SU-DHL-6 (cell line): ENCODE data around the gene CDK19.

Experiments used
- EZH2phosphoT487 ChIP-seq: fragments of 200-600 bp; sonication (generic), shearing (Covaris generic); conservative IDR thresholded peaks from 2 replicates; pipeline ENCODE4 v1.6.1; 2018; ENCODE audit warnings: mild to moderate bottlenecking, antibody characterized with exemption, low read length, moderate library complexity, mixed read lengths
- TF ChIP-seq, protein P1 (sequence below): fragments of 200-600 bp; sonication (generic); IDR thresholded peaks from one replicate; pipeline ENCODE4 v1.5.1; 2017; ENCODE audit warnings: antibody characterized with exemption, mild to moderate bottlenecking, low read length, moderate library complexity; ENCODE audit not compliant: insufficient read depth, poor library complexity, severe bottlenecking

DNA sequence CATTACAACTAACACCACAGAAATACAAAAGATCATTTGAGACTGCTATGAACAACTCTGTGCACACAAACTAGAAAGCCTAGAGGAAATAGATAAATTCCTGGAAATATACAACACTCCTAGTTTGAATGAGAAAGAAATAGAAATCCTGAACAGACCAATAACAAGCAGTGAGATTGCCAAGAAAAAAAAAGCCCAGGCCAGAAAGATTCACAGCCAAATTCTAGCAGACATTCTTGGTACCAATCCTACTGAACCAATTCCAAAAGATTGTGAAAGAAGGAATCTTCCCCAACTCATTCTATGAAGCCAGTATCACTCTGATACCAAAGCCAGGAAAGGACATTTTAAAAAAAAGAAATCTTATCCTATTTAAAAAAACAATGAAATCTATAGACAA, 7.0 kb upstream of the CDK19 start:
- TF ChIP-seq, protein P1, sequence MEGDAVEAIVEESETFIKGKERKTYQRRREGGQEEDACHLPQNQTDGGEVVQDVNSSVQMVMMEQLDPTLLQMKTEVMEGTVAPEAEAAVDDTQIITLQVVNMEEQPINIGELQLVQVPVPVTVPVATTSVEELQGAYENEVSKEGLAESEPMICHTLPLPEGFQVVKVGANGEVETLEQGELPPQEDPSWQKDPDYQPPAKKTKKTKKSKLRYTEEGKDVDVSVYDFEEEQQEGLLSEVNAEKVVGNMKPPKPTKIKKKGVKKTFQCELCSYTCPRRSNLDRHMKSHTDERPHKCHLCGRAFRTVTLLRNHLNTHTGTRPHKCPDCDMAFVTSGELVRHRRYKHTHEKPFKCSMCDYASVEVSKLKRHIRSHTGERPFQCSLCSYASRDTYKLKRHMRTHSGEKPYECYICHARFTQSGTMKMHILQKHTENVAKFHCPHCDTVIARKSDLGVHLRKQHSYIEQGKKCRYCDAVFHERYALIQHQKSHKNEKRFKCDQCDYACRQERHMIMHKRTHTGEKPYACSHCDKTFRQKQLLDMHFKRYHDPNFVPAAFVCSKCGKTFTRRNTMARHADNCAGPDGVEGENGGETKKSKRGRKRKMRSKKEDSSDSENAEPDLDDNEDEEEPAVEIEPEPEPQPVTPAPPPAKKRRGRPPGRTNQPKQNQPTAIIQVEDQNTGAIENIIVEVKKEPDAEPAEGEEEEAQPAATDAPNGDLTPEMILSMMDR: no peak
- no peak for TF ChIP-seq EZH2phosphoT487
